NCI-H146 treated with DMSO at 0.1 percent for 48 hours (cell line): ENCODE data around the gene HJURP.

ENCODE experiments used
- DNase-seq: peaks from one replicate; lab custom pipeline; 2025; ENCODE audit not compliant: unreplicated experiment; lab: John Stamatoyannopoulos, UW

Gene HJURP

GRCh38 chr2:233849607-233850271, 4.6 kb downstream of the HJURP start:
- no peak for DNase-seq

DNA sequence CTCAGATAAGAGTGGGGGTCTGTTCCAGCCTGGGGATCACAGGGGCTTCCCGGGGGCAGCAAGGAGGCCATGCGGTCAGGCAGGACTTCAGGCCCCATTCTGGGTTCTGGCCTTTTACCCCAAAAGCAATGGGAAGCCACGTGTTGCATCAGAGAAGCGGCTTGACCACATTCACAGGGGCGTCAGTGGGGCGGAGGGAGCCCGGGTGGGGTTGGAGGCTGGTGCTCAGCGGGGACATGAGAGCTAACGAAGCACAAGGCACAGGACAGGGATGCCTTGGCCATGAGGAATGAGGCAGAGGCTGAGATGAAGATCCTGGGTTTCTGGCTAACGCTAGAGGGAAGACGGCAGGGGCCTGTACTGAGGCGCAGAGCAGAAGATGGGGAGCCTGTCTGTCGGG, 6.1 kb downstream of the HJURP start:
- no peak for DNase-seq

GRCh38 chr2:233847248-233847898, 7.0 kb downstream of the HJURP start:
- no peak for DNase-seq

GRCh38 chr2:233846387-233847247, 7.7 kb downstream of the HJURP start:
- no peak for DNase-seq

- DNase-seq, result no peak
Measured at GRCh38 chr2:233845301-233846060, 8.9 kb downstream of the HJURP start.

DNA sequence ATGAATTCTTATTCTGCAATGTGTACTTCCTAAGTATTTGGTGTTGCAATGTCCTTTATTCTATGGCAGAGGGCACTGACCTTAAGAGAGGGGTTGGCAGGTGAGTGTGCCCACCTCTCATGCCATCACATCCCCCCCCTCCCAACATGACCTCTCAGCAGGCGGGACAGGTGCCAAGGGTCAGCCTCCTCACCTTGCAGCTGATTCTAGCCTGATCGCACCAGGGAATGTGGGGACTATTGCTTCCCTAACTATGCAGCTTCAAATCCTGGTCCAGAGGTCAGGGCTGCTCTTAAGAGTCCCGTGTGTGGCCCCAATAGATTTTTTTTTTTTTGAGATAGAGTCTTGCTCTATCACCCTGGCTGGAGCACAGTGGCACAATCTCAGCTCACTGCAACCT, 9.5 kb downstream of the HJURP start:
- DNase-seq, result no peak

- no peak for DNase-seq
Measured at GRCh38 chr2:233844064-233844807, 10.1 kb downstream of the HJURP start.

DNA sequence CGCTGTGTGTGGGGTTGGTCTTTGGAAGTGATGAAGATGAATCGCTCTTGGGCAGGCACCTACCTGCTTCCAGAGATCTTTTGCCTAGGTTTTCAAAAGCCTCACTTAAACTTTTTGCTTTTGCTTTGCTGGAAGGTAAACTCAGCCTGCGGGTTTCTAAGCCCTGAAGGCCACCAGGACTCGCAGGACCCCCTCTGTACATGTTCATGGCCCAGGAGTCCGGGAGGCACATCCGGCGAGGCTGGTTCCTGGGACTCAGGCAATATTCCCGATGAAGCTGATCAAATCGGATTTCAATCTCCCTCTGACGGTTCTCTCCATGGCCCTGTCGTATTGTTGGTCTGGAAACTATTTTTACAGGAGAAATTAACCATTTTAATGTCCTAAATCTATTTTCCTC, 13.2 kb downstream of the HJURP start:
- DNase-seq, result no peak

DNA sequence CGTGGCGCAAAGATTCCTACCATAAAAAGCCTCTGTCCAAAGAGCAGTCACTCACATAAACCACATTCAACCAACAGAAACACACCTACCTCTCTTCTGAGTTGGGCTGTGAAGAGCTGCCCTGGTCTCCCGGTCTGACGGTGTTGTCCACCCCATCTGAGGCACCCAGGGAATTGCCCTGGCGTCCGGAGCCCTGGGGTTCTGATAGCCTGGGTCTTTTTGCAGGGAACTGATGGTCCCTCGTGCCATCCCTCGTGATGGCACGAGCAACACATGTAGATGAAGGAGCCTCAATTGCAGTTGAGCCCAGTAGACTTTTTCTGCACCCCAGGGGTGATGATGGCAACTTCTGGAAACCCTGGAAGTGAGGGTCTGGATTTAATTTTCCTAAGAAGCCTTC, 13.8 kb downstream of the HJURP start:
- no peak for DNase-seq

DNA sequence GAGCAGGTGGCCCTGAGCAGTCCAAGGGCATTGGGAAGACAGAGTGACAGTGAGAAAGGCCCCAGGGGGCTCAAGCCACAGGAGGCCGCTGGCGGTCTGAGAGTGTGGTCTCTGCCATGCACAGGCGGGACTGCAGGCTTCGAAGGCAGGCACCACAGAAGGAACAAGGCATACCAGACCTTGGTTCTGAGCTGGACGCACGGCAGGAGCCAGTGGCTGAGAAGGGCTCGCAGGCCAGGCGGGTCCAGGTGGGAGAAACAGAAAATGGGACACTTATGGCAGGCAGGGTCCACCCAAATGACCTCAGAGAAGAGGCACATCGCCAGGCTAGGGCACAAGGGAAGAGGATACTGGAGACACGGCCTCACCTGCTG, 14.9 kb downstream of the HJURP start:
- no peak for DNase-seq

GRCh38 chr2:233838726-233839446, 15.4 kb downstream of the HJURP start:
- DNase-seq, result no peak

- DNase-seq, result no peak
Measured at GRCh38 chr2:233838251-233838650, 16.1 kb downstream of the HJURP start.

GRCh38 chr2:233837694-233838229, 16.6 kb downstream of the HJURP start:
- no peak for DNase-seq

GRCh38 chr2:233836359-233836758, 18.0 kb downstream of the HJURP start:
- no peak for DNase-seq

DNA sequence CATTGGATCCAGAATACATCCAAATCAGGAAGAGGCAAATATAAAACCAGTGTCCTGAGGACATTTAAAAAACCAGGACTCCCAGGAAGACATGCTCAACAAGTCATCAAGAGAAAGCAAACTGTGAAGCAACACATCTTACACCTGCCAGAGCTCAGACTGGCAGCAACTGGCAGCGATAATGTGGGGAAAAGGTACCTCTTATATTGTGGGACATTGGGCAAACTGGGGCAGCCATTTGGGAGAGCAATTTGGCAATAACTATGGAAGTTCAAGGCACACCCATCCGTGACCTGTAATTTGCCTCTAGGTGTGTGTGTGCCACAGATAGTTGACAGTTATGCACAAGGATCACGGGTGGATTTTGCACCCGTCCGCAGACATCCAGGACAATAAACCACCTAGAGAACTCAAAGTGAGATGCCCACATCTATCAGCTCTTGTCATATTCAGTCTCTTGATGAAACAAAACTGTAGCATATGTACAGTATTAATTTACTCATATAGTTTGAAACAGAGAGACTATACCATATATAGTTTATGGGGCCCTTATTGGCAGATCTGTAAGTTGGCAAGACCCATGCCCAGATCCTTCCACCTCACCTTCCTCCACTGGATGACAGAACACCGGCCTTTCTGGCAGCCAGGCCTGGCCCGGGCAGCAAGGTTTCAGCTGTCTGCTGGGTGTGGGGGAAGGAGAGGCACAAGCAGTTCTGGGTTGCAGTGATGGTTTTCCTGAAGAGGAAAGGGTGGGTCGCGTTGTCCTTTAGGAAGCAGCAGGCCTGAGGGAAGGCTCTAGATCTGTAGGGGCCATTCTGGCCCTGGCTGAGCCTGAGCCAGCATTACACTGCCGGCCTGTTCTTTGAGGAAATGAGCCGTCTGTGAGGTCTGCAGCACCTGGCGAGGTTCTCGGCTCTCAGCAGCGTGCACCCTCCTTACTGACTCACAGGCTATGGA, 18.8 kb downstream of the HJURP start:
- DNase-seq, result no peak

GRCh38 chr2:233833345-233833744, 21.0 kb downstream of the HJURP start:
- DNase-seq, result no peak

- DNase-seq, result no peak
Measured at GRCh38 chr2:233832869-233833311, 21.4 kb downstream of the HJURP start.

DNA sequence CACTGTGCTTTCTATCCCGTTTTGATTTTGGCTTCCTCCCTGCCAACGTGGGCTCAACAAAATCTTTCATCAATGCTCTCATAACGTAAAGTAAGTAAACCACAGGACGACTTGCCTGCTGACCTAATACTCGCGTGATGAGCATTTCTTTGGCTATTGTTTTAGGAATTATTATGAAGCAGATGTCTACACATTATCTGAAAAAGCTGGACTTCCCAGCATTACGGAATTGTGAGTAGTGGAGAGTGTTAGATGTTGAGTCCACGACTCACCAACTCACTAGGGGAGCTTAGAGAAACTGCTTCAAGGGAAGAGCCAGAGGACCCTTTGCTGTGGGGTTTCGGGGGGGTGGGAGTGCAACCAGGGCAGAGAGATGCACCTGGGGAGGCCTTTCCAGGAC, 21.9 kb downstream of the HJURP start:
- DNase-seq, result no peak

- DNase-seq, result no peak
Measured at GRCh38 chr2:233831861-233832260, 22.5 kb downstream of the HJURP start.
